GM18907 (cell line): ENCODE results near the gene LDLRAD4.
"Not testable (repeated sequence)": the region's sequence is repeated elsewhere in the genome, so short reads cannot be mapped to it uniquely, and the experiment has no call there.

ENCODE experiments used
- ATAC-seq: cut with Tn5 transposase; IDR thresholded peaks from one replicate; pipeline ENCODE4 v1.9.1; 2021; ENCODE audit warnings: mild to moderate bottlenecking, moderate library complexity; ENCODE audit not compliant: unreplicated experiment

Gene LDLRAD4

DNA sequence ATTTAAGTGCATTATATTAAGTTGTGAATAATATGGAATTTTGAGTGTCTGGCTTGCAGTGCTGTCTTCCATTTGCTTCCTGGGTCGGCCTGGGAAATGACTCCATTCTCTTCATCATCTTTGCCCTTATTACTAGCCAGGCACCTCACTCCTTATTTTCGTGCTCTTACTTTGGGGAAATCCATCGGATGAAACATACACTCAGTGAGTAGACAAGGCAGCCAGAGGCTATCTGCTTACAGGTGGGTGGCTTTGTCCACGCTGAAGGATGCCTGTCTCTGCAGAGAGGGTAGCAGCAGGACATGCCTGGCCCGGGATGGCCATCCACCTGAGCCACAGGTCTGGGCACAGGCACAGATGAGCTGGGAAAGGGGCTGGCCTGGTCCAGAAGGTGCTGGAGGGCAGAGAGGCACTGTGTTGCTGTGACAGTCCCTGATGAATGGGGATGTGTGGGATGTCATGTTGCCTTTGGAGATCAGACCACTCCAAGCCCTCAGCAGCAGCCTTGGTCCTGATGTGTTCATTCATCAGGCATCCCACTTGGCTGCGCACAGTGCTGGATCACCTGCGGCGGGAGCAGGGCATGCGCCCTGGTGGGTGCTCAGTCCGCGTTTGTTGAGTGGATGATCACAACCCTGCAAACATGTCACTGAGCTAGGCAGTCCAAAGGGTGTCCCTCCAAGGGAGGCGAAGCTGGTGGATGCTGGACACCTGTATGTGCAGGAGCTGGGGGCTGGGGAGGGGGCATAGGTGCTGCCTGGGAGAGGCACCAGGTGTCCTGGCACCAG, 236.0 kb downstream of the LDLRAD4 start:
- ATAC-seq = no peak

DNA sequence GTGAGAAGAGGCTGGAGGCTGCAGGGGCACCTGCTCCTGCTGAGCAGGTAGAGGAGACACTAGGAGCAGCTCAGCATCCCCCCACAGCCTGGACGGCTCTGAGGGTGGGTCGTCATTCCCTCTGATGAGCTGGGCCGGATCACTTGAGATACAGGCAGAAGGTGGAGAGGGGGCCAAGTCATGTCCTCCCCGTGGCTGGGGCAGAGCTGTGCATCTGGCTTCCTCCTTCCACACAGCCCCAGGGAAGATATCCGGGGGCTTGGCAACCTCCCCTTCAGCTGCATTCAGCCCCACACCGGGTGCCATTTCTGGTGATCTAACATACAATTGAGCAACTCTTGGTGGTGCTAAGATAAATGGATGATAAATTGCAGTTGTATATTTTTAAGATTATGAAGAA, 236.9 kb downstream of the LDLRAD4 start:
- no peak for ATAC-seq

DNA sequence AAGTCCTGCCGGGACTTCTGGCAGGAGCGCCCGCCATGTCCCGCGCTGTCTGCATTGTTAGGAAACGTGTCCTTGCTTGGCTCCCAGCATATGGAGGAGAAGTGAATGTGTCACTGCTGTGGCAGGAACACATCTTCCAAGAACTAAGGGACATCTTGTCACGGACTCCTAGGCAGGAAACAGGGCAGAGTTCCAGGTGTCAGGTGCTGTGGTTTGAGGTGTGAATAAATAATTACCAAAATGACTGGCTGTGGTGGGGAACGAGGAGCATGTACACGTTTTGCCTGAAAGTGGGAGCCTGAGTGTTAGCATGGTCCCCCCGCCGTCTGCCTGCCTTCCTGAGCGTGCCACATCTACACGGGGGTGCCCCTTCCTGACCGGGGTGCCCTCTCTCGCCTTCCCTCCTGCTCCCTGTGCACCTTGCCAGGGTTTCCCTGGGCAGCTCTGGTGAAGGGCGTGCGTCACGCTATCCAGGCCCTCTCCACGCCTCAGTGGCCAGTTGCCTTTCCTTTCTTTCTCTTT, 237.5 kb downstream of the LDLRAD4 start:
- peak; percentile 81 for ATAC-seq

DNA sequence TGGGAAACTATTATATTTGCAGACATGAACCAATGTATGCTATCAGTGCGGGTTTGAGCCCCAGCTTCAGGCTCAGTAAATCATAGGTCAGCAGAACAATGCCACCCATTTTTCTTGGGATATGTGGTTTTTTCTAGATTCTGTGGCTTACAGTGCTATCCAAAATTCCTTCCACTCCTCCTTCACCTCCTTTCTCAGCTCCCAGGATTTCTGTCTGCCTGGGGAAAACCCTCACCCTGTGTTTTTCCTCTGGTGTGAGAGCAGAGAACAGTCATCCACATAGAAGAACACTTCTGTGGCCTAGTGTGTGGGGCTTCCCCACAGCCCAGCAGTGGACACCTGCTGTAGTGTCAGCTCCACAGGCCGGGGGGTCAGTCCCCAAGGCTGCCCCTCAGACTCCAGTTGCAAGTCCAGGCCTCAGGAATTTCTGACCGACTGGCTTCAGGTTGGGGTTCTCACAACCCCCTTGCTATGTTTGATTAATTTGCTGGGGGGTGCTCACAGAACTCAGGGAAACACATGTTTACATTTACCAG, 238.2 kb downstream of the LDLRAD4 start:
- no peak for ATAC-seq

DNA sequence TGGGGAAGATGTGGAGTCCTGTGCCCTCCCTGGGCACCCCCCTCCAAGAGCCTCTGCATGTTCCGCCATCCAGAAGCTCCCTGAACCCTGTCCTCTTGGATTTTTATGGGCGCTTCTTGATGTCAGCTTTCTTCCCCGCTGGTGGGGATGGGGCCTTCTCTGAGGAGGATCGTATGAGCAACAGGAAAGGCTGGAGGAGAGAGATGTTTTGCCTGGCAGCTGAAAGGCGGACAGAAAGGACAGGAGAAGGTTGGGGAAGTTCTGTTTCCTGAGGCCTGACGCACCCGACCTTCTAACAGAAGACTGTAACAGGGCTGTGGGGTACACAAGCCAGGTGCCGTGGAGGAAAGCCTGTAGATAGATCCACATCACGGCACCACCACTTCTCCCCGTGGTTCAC, 238.8 kb downstream of the LDLRAD4 start:
- no peak for ATAC-seq

DNA sequence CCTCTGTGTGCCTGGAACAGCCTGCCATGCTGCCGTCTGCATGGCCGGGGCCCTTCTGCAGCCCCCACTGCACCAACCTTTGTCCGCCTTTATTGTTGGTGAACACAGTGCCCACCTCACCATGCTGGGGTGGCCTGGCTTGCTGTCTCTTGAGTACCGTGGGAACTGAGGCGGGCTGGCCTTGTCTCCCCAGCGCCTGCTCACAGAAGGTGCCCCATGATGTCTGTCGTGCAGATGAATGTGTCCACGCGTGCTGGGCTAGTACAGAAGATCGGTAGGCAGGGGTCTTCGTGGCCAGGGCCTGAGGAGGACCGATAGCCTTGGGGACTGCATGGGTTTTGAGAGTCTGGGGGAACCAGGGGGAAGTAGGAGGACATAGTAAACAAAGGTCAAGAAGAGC, 242.4 kb downstream of the LDLRAD4 start:
- no peak for ATAC-seq

DNA sequence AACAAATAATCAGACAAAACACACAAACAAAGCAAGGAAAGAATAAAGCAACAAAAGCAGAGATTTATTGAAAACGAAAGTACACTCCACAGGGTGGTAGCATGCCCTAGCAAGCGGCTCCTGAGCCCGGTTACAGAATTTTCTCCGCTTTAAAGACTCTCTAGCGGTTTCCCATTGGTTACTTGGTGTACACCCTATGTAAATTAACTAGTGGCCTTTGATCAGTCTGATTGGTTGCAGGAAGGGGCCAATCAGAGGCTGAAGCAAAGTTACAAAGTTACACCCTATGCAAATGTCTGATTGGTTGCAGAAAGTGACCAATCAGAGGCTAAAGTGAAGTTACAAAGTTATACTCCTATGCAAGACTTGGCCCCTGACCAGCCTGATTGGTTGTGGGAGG, 242.9 kb downstream of the LDLRAD4 start:
- no peak for ATAC-seq

DNA sequence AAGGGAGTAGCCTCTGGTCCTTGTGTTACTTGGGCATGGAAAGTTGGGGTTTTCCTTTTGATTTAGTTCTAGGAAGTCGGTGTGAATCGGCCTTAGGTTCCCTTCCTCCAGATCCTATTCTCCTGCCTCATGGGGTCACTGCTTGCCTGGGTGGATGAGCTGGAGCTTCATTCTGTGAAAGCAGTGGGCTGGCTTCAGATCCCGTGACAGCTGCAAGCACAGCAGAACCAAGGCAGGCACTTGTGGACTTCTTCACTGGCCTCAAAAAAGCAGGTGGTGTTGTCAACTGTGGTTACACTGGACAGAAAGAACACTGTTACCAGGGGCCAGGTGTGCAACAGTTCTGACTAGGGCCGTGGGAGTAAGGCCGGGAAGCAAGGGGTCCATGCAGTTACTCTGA, 243.4 kb downstream of the LDLRAD4 start:
- ATAC-seq = no peak

DNA sequence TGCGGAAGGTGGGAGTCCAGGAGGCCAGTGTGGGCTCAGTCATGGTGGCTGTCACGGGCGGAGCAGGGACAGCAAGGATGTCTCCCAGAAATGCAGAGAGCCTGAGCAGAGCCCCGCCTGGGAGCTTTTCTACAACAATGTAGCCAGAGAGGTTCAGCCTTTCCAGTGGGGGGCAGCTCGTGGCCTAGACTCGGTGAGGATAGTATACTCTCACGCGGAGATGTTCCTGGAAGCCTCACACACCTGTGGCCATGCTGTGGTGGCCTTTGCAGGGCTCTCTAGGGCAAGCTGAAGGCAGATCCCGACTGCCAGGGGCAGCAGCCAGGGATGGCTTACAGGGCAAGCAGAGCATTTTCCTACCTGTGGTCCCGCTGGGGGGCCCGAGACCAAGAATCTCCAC, 244.1 kb downstream of the LDLRAD4 start:
- no peak for ATAC-seq

DNA sequence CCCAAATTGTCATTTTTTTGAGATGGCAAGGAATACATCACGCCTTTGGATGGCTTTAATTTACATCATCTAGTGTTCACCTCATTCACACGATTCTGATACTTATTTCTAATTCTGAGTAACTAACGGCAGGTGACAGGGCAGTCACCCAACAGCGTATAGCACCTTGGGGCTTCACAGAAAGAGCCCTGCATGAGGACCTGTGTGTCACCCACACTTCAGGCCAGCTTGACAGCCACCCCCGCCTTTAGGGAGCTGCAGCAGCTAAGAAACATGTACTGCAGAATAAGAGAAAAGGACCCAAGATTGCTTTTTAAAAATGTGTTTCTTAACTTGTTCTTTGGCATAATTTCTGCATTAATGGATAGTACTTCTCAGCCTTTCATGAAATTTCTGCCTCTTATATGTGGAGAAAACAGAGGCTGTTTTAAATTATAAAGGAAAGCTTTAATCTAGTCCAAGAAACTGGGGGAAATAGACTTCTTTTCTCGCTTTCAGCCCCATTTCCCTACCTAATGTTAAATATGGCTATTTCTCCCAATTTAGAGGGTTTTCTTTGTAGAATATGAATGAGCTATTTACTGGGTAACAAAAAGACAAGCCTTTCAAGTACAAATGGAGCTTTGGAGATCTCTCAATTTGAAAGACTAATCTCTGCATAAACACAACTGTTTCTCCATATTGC, 245.1 kb downstream of the LDLRAD4 start:
- ATAC-seq = no peak

DNA sequence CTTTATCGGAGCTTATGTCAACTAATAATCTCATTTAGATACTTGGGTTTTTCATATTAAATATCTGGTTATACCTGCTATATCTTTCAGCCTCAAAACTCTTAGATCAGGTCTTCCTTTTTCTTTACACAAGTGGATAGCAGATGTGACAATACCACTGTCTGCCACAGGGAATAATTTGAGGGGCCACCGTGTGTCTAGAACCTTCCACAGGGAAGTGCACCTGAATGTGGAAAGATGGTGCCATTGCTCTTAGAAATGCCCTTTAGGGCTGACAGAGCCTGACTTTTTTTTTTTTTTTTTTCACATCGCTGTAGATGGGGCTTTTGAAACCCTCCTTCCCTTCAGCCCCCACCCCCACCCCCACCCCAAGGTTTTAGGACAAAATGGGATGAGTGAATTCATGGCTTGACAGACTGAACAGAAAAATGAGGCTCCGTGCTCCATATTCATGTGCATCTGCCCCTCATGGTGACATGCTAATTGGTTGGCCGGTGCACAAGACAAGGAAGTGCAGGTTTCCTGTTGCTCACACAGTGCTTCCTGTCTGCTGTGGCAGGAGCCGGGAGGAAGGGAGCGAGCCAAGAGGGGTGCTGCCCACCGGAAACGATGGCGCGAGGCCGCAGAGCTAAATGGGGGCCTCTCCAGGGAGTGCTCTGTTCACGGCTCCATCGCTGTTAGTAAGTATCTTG, 246.0 kb downstream of the LDLRAD4 start:
- ATAC-seq = peak; percentile 98

DNA sequence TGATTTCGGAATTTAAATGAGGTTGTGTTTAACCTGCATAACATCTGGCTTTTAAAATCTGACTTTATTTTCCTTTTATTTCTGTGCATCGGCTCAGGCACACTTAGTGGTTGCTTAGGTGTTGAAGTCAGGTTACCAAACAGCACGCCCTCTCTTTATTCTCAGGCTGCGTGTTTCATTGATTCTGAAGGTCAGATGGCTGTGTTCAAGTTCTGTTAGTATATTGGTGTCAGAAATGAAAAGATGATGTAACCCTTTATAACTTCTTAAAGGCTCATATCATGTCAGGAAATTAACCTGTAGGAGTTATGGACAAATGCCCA, 246.5 kb downstream of the LDLRAD4 start:
- ATAC-seq = peak; percentile 38

DNA sequence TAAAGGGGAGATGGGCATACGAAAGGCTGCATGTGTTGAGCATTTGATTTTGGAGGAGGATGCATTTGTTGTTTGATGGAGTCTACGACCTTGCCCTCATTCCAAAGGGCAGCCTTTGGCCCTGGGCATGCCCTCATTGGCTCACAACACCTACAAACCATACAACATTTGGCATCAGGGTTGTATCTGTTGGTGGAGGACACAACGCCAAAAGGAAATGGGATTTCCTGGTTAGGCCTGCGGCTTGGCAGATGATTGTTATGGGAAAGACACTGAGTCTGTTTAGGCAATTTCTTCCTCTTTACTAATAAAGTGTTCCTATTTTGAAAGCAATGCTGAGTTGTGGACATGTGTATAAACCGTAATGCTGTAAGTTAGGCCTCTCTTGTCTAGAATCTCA, 246.9 kb downstream of the LDLRAD4 start:
- peak; percentile 16 for ATAC-seq

DNA sequence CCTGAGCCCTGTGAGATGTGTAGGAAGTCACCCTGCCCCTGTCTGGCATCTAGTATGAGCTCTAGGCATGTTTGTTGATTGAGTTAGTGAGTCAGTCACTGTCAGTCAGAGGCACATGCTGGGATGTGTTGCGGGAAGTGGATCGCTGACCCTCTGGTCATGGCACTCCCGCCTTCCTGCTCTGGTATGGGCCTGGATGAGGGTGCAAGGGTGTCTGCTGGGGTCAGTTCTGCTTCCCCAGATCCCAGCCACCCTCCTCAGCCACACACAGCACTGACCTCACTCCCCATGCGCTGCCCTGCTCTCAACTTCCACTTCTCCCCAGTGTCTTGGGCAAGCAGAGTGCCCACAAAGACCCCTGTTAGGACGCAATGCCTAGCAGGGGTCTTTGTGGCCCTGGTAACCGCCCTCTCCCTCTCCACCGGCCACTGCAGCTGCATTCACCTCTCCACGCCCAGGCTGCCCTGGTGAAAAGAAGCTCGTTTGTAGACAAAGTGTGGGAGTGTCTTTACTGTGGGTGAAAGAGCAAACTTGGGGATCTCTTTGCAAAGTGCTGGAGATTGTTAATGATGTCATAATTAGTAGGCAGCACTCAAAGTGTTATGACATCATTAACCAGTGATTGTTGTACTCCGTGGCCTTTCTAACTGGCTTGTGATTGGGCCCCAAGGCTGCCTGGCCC, 252.1 kb downstream of the LDLRAD4 start:
- ATAC-seq = no peak

DNA sequence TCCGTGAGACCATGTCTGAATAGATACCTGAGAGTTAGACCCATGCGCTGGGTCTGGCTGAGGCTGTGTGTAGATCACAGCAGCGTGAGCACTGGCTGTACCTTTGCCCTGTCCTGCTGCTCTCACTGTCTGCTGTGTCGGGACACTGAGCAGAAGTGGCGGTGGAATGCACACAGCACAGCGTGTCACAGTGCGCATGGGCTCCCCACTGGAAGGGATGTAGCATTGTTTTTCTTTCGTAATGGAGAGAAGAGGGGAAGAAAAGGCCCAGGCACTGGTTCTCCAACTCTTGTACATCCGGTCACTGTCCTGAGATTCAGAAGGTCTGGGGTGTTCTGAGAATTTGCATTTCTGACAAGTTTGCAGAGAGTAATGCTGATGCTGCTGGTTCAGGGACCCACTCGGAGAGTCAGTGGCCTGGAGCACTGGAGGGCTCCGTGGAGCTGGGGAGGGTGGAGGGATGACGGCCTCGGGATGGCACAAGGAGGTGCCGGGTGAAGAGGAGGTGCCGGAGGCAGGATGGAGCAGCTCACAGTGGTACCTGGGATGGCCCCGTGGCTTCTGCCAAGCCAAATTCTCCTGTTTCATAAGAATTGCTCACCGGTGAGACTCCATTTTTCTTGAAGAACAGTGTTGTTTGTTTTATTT, 252.8 kb downstream of the LDLRAD4 start:
- no peak for ATAC-seq

DNA sequence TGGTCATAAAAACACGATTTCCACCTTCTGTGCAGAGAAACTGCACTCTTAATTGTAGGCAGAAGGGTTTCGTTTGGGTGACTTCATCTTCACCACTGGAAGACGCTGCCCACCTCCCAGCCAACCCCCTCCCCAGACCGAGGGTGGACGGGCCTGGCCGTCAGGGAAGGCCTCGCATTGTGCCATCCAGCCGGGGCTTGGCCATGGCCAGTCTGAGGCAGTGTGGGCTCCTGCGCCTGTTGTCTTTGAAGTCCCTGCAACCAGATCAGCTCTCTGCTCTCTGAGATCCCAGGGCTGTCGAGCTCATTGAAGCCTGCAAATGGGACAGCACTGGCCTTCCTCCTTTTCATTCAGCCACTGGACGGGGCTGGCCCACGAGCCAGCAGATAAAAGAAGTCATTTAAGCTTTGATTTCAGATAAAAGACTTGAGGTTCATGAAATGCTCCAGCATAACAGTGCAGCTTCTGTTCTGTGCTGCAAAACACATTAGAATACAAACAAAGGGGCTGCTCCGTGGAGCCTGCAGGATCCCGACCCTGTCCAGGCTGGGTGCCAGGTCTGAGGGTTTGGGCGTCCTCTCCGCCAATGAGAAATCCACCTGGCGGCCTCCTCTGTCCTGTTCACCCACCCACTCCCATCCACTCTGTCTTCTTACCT, 253.5 kb downstream of the LDLRAD4 start:
- no peak for ATAC-seq

DNA sequence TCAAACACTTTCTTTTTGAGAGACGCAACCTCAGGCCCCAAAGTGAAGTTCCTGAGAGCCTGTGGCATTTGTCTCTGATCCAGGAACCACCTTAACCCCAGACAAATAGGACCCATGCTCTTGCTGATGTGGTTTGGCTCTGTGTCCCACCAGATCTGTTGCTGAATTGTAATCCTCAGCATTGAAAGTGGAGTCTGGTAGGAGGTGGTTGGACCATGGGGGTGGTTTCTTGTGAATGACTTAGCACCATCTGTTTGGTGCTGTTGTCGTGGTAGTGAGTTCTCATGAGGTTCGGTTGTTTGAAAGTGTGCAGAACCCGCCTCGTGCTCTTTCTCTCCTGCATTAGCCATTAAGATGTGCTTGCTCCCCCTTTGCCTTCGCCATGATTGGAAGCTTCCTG, 255.2 kb downstream of the LDLRAD4 start:
- ATAC-seq = no peak

DNA sequence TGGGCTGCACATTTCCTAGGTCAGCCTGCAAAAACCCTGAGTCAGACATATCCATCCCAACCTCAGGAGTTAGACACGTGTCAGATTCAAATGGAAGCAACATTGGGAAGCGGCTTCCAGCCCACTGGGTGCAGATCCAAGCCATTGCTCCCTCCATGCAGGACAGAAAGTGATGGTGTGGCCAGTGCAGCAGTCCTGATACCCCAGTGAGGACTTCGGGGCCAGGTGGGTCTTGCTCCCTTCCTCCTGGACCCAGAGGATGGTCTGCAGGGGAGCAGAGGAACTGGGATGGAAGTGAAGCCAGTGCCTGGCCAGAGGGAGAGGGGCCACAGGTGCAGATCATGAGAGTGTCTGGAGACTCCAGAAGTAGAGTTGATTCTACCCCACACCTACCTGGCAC, 255.8 kb downstream of the LDLRAD4 start:
- no peak for ATAC-seq

DNA sequence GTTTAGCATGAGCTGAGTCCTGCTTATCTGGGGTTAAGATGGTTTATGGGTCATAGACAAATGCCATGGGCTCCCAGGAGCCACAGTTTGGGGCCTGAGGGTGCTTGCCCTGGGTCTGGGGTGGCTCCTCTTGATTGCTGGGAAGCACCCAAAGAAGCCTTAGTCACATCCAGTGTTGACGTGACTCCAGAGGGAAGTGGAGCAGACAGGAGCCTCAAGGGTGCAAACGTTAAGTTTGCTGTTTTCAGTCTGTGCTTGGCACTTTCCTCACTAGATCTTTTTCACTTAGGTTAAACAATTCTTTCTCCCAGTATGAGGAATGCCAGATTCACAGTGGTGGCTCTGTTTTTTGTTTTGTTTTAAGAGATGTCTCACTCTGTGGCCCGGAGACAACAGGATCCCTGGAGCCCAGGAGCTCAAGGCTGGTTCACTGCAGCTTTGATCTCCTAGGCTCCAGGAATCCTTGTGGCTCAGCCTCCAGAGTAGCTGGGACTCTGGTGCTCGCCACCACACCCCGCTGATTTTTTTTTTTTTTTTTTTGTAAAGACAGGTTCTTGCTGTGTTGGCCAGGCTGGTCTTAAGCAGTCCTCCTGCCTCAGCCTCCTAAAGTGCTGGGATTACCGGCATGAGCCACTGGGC, 256.5 kb downstream of the LDLRAD4 start:
- no peak for ATAC-seq

DNA sequence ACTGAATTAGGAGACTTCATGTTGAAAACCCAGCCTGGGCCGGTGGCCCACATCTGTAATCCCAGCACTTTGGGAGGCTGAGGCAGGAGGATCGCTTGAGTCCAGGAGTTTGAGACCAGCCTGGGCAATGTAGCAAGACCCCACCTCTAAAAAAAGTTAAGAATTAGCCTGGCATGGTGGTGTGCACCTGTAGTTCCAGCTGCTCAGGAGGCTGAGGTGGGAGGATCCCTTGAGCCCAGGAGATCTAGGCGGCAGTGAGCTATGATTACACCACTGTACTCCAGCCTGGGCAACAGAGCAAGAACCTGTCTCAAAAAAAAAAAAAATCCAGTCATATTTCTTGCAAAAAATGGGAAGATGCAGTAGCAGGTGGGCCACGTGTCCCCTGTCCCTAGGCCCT, 257.8 kb downstream of the LDLRAD4 start:
- not testable (repeated sequence) for ATAC-seq
